HepG2 (cell line): ENCODE results near the gene MC4R. TPM values are rescaled to one million over a fixed set of nuclear protein-coding genes. Genes with fewer than 3 reads are reported as not detected.
A peak's percentile ranks its signal among the peaks of the same experiment; 100 is the strongest.

Experiments used
- ATAC-seq: fragments of 200-7000 bp; cut with Tn5 transposase; 3 replicates; pipeline ENCODE4 v1.9.1; 2020; ENCODE audit warnings: mild to moderate bottlenecking, moderate library complexity
- BruUV-seq: library from RNA; stranded (reverse); fragments of 400-500 nt; replicated peaks from 2 replicates; lab custom pipeline; 2021; lab: Mats Ljungman, UMichigan
- CTCF ChIA-PET: fragments of 300-600 bp; formaldehyde crosslinking; extraction: SDS; loops from one replicate; lab custom pipeline; 2021; ENCODE audit warnings: low total read pairs, inconsistent platforms, low intra/inter-chr PET ratio; lab: Yijun Ruan, JAX
- POLR2A ChIA-PET: fragments of 350-600 bp; sonication (Branson Sonifier 250); formaldehyde crosslinking; loops from one replicate; lab custom pipeline; 2020; ENCODE audit warnings: antibody characterized with exemption, inconsistent platforms; lab: Yijun Ruan, JAX
- DNase-seq: peaks from one replicate; pipeline ENCODE4 v3.0.0-alpha.2; 2015; ENCODE audit warnings: low spot score
- FAIRE-seq: peaks from 3 replicates; lab custom pipeline; 2011; peaks lifted over from hg19 to GRCh38; lab: Jason Lieb, UNC
- H2AFZ ChIP-seq: one replicate; pipeline ENCODE4 v1.6.1; 2011; ENCODE audit warnings: low read length, inconsistent platforms
- H3K27ac ChIP-seq: fragments of 300-600 bp; 3 replicates; pipeline ENCODE4 v1.8.0; 2011; ENCODE audit warnings: mixed run types, mild to moderate bottlenecking, mixed read lengths, low read length, inconsistent platforms; ENCODE audit not compliant: insufficient read depth; ENCODE audit errors: extremely low read length
- H3K27me3 ChIP-seq, 2 experiments: fragments of 200-600 bp in 1 of 2; 2 replicates in 1 of 2; 3 replicates in 1 of 2; pipeline versions ENCODE4 v1.6.0 to v1.8.0; 2011; ENCODE audit warnings: low read length in 2 of 2, mild to moderate bottlenecking in 2 of 2, moderate library complexity in 2 of 2, inconsistent platforms in 1 of 2; ENCODE audit not compliant: insufficient read depth in 2 of 2, control insufficient read depth in 1 of 2
- H3K36me3 ChIP-seq, 2 experiments: fragments of 200-600 bp in 1 of 2; replicated peaks in 1 of 2; 2 replicates in 1 of 2; 3 replicates in 1 of 2; pipeline versions ENCODE4 v1.5.1 to v1.8.0; 2011; ENCODE audit warnings: low read length in 2 of 2, inconsistent platforms in 1 of 2; ENCODE audit not compliant: insufficient read depth in 2 of 2, control insufficient read depth in 1 of 2
- H3K4me1 ChIP-seq: 2 replicates; pipeline ENCODE4 v1.5.1; 2012; ENCODE audit warnings: low read length, inconsistent platforms; ENCODE audit not compliant: insufficient read depth
- H3K4me2 ChIP-seq: 2 replicates; pipeline ENCODE4 v1.6.0; 2011; ENCODE audit warnings: low read depth, low read length, inconsistent platforms
- H3K4me3 ChIP-seq, 3 experiments: fragments of 200-600 bp in 1 of 3; sonication (generic), shearing (Covaris generic) in 1 of 3; replicated peaks in 1 of 3; 2 replicates each; pipeline ENCODE4 v1.5.1; 2011 to 2016; ENCODE audit warnings: low read length in 3 of 3, inconsistent platforms in 2 of 3, low read depth in 2 of 3, mild to moderate bottlenecking in 2 of 3, control low read depth in 1 of 3, mixed read lengths in 1 of 3; ENCODE audit not compliant: insufficient read depth in 1 of 3
- H3K79me2 ChIP-seq: one replicate; pipeline ENCODE4 v1.6.1; 2011; ENCODE audit warnings: low read length, inconsistent platforms; ENCODE audit not compliant: insufficient read depth
- H3K9ac ChIP-seq: 2 replicates; pipeline ENCODE4 v1.6.0; 2011; ENCODE audit warnings: mild to moderate bottlenecking, low read depth, low read length, inconsistent platforms; ENCODE audit not compliant: insufficient read depth
- H3K9me3 ChIP-seq: 2 replicates; pipeline ENCODE4 v1.5.1; 2012; ENCODE audit warnings: mild to moderate bottlenecking, low read length
- H4K20me1 ChIP-seq: 2 replicates; pipeline ENCODE4 v1.6.0; 2011; ENCODE audit warnings: inconsistent platforms, mild to moderate bottlenecking, low read length, moderate library complexity; ENCODE audit not compliant: insufficient read depth
- whole genome bisulfite sequencing: methylation state at CpG from one replicate; pipeline ENCODE4 v1.1.6; 2017; ENCODE audit warnings: low lambda C conversion rate; 5-methylcytosine and 5-hydroxymethylcytosine counted together
- in situ Hi-C: cut with HindIII; loops from 2 replicates; pipeline ENCODE4 v1.10.0; 2017; ENCODE audit warnings: low pct_unique_long_range_greater_than_20kb; ENCODE audit not compliant: extremely low pct_ligation_motif_present
- intact Hi-C: fragments of 100-400 bp; cut with micrococcal nuclease; formaldehyde crosslinking; loops from one replicate; pipeline ENCODE4 v1.10.0; 2022; ENCODE audit not compliant: unreplicated experiment
- polyA plus RNA-seq, 8 experiments: library from polyadenylated mRNA; depleted of rRNA in 3 of 8; stranded (reverse) in 7 of 8; unstranded in 1 of 8; fragments of >200 nt; fragmentation: Illumina TruSeq in 4 of 8; extraction: Trizol in 4 of 8; gene quantifications; 2 replicates each; pipeline versions ENCODE4 v1.2.1 to v1.2.3, GENCODE V29; 2011 to 2016; ENCODE audit warnings: low read depth in 4 of 8, missing spikeins in 1 of 8, mixed read lengths in 1 of 8; ENCODE audit not compliant: insufficient read depth in 1 of 8
- total RNA-seq, 5 experiments: library from RNA; depleted of rRNA; stranded (reverse); fragments of >200 nt; fragmentation: Illumina TruSeq; extraction: Trizol; gene quantifications; 2 replicates each; pipeline ENCODE4 v1.2.3, GENCODE V29; 2016; ENCODE audit warnings: low read depth in 1 of 5
- TF ChIP-seq, protein P1 (sequence below): sonication (generic); formaldehyde crosslinking; IDR thresholded peaks from 2 replicates; pipeline ENCODE4 v1.4.0; 2020; ENCODE audit warnings: missing genetic modification reagents
- TF ChIP-seq, protein P2 (sequence below): sonication (generic); formaldehyde crosslinking; IDR thresholded peaks from 2 replicates; pipeline ENCODE4 v1.5.0; 2020; ENCODE audit warnings: mild to moderate bottlenecking, missing genetic modification reagents, moderate library complexity

The MC4R gene
- total and polyA plus RNA-seq, 2 of the 13 experiments (the other 11 are each of a cell fraction or from before 2014, with no cell fraction given), result not detected

GRCh38 chr18:60411715-60412114, 39.1 kb upstream of the MC4R start:
- in situ Hi-C loops, result loop anchor here (10.0 kb wide), 1 partner anchor 427 kb away; no protein-coding TSS in a partner anchor
- ATAC-seq, result peak; percentile 61; the same call in 2 of the 3 replicates
- H2AFZ ChIP-seq, result no peak overlapping the region

More at GRCh38 chr18:60411715-60412114, 39.1 kb upstream of the MC4R start:
- Histone ChIP-seq H3K79me2 (no peaks in the 10 kb centered on the region), H3K27me3 (no peaks in the 10 kb centered on the region), H3K4me2 (no peak overlapping the region), H3K4me1 (no peaks in the 10 kb centered on the region), H3K9ac (no peak overlapping the region), H3K4me3 (no peak overlapping the region), H4K20me1 (no peaks in the 10 kb centered on the region), H3K27ac (no peak overlapping the region), H3K9me3 (no peaks in the 10 kb centered on the region), H3K36me3 (no peaks in the 10 kb centered on the region)
- TF ChIP-seq, protein P1, sequence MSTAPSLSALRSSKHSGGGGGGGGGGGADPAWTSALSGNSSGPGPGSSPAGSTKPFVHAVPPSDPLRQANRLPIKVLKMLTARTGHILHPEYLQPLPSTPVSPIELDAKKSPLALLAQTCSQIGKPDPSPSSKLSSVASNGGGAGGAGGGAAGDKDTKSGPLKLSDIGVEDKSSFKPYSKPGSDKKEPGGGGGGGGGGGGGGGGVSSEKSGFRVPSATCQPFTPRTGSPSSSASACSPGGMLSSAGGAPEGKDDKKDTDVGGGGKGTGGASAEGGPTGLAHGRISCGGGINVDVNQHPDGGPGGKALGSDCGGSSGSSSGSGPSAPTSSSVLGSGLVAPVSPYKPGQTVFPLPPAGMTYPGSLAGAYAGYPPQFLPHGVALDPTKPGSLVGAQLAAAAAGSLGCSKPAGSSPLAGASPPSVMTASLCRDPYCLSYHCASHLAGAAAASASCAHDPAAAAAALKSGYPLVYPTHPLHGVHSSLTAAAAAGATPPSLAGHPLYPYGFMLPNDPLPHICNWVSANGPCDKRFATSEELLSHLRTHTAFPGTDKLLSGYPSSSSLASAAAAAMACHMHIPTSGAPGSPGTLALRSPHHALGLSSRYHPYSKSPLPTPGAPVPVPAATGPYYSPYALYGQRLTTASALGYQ, result no peak
- TF ChIP-seq, protein P2, sequence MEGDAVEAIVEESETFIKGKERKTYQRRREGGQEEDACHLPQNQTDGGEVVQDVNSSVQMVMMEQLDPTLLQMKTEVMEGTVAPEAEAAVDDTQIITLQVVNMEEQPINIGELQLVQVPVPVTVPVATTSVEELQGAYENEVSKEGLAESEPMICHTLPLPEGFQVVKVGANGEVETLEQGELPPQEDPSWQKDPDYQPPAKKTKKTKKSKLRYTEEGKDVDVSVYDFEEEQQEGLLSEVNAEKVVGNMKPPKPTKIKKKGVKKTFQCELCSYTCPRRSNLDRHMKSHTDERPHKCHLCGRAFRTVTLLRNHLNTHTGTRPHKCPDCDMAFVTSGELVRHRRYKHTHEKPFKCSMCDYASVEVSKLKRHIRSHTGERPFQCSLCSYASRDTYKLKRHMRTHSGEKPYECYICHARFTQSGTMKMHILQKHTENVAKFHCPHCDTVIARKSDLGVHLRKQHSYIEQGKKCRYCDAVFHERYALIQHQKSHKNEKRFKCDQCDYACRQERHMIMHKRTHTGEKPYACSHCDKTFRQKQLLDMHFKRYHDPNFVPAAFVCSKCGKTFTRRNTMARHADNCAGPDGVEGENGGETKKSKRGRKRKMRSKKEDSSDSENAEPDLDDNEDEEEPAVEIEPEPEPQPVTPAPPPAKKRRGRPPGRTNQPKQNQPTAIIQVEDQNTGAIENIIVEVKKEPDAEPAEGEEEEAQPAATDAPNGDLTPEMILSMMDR, result peak; percentile 14; the same call in 1 of the 2 replicates
- intact Hi-C loops, result loop anchor here (10.0 kb wide), 1 partner anchor 577 kb away; no protein-coding TSS in a partner anchor
- DNase-seq, result no peak
- CTCF ChIA-PET, result no interaction called here
- no peak for FAIRE-seq
- WGBS, result 24% methylated on average over 5 of the region's 5 CpGs
- POLR2A ChIA-PET, result no interaction called here
- BruUV-seq, result no TSS peak
